Measurements from ENCODE around the gene ST7L.
"Not testable (repeated sequence)": the region's sequence is repeated elsewhere in the genome, so short reads cannot be mapped to it uniquely, and the experiment has no call there.

ST7L gene, protein sequence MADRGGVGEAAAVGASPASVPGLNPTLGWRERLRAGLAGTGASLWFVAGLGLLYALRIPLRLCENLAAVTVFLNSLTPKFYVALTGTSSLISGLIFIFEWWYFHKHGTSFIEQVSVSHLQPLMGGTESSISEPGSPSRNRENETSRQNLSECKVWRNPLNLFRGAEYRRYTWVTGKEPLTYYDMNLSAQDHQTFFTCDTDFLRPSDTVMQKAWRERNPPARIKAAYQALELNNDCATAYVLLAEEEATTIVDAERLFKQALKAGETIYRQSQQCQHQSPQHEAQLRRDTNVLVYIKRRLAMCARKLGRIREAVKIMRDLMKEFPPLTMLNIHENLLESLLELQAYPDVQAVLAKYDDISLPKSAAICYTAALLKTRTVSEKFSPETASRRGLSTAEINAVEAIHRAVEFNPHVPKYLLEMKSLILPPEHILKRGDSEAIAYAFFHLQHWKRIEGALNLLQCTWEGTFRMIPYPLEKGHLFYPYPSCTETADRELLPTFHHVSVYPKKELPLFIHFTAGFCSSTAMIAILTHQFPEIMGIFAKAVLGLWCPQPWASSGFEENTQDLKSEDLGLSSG

DNA sequence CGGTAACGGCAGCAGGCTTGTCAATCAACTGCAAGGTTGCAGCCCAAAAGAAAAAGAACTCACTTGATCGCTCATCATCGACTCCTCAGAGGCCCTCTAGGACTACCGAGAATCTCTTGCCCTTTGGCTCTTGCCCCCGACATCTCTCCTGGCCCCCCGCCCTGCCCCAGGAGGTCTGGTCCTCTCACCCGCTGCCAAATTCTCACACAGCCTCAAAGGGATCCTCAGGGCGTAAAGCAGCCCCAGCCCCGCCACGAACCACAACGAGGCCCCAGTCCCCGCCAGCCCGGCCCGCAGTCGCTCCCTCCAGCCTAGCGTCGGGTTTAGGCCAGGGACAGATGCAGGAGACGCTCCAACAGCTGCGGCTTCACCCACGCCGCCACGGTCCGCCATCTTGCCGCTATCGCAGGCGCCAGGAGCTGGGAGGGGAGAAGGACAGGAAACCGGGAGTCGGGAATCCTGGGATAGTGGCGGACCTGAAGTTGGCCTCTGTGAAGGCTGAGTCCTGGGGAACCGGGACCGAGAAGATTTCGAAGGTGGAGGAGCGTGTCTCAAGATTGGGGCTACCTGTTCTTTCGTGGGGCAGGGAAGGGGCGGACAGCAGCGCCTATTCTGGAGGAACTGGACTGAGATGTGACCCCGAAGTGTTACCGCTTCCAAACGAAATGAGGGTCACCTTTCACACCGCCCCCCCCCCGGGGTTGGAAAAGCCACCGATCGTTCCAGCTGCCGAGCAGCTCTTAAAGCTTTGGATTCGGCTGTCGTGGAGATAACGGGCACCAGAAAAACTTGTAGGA lies at the start of gene ST7L:
ST7L (minus strand) TSS at position 421 of the 797 bp plus-strand sequence; CDS start at position 393, 28 bp downstream.
- Histone ChIP-seq H3K4me3 (peak within 1 kb of the TSS; percentile 76 to 97 (median 88)), H3K9me3 (replicated peaks in 1 of 11) (no peaks in the 10 kb centered on the region), H3K27me3 (no peaks in the 10 kb centered on the region), H3K4me1 (peaks cover 29 to 45% (median 38%) of the 10 kb centered on the region in 10 experiments), H3K9ac (peak within 1 kb of the TSS; percentile 94 to 100 (median 98)), H3K36me3 (peaks cover 10 to 40% (median 25%) of the 10 kb centered on the region in 11 experiments; a peak in 20 of 22 replicates), H3K27ac (peak within 1 kb of the TSS; percentile 97 to 100 (median 99)), H3K4me2 (peak within 1 kb of the TSS; percentile 76 to 99 (median 93)), H4K20me1 (peaks cover 32 to 37% (median 37%) of the 10 kb centered on the region in 11 experiments)
- no peak for TF ChIP-seq Cebpa-rat (IDR thresholded peaks at IDR 0.05)

GRCh38 chr1:112666946-112667345 lies 48.0 kb upstream of the ST7L start:
- Histone ChIP-seq H3K4me2 (no peak overlapping the region), H3K4me3 (no peak overlapping the region), H3K9me3 (replicated peaks in 1 of 11) (no peaks in the 10 kb centered on the region), H3K27me3 (no peaks in the 10 kb centered on the region), H4K20me1 (peaks cover 0 to 99% (median 8%) of the 10 kb centered on the region in 11 experiments; a peak in 12 of 22 replicates), H3K9ac (no peak overlapping the region), H3K4me1 (peaks cover 0 to 4% (median 0%) of the 10 kb centered on the region in 10 experiments; a peak in 7 of 20 replicates), H3K27ac (no peak overlapping the region), H3K36me3 (peaks cover 98 to 100% (median 100%) of the 10 kb centered on the region in 11 experiments)
- no peak for TF ChIP-seq Cebpa-rat (IDR thresholded peaks at IDR 0.05)

DNA sequence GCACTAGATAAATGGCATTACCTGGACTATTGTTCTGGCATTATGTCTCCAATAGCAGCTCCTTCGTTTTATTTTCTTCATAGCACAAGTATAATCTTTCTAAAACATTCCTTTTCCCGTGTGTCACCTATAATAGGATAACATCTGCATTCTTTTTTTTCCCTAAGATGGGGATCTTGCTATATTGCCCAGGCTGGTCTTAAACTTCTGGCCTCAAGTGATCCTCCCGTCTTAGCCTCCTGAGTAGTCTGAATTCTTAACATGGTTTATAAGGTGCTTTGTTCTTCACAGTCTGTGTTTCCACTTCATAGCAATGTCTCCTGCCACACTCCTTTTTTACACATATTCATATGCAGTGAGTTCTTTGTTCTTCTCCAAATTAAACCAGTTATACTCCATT lies 46.9 kb upstream of the ST7L start:
- H3K36me3 ChIP-seq, result peaks cover 98 to 100% (median 100%) of the 10 kb centered on the region in 11 experiments
- H3K9me3 ChIP-seq (replicated peaks in 1 of 11), result no peaks in the 10 kb centered on the region
- H3K27ac ChIP-seq, result no peak overlapping the region
- H3K9ac ChIP-seq, result no peak overlapping the region
- no peaks in the 10 kb centered on the region for H3K27me3 ChIP-seq
- no peak overlapping the region for H3K4me2 ChIP-seq
- H3K4me1 ChIP-seq, result no peaks in the 10 kb centered on the region; a peak in 1 of 20 replicates
- no peak for TF ChIP-seq Cebpa-rat (IDR thresholded peaks at IDR 0.05)
- H3K4me3 ChIP-seq, result no peak overlapping the region
- peaks cover 0 to 99% (median 8%) of the 10 kb centered on the region in 11 experiments; a peak in 13 of 22 replicates for H4K20me1 ChIP-seq

- no peak for TF ChIP-seq Cebpa-rat (IDR thresholded peaks at IDR 0.05)
- Histone ChIP-seq H3K36me3 (peaks cover 92 to 100% (median 95%) of the 10 kb centered on the region in 11 experiments), H3K4me3 (no peak overlapping the region), H3K4me1 (no peaks in the 10 kb centered on the region), H3K4me2 (no peak overlapping the region), H3K9me3 (replicated peaks in 1 of 11) (no peaks in the 10 kb centered on the region; a peak in 1 of 22 replicates), H4K20me1 (peaks cover 35 to 100% (median 73%) of the 10 kb centered on the region in 11 experiments), H3K27ac (no peak overlapping the region), H3K9ac (no peak overlapping the region), H3K27me3 (no peaks in the 10 kb centered on the region)
Measured at GRCh38 chr1:112651205-112651604, 32.3 kb upstream of the ST7L start.

DNA sequence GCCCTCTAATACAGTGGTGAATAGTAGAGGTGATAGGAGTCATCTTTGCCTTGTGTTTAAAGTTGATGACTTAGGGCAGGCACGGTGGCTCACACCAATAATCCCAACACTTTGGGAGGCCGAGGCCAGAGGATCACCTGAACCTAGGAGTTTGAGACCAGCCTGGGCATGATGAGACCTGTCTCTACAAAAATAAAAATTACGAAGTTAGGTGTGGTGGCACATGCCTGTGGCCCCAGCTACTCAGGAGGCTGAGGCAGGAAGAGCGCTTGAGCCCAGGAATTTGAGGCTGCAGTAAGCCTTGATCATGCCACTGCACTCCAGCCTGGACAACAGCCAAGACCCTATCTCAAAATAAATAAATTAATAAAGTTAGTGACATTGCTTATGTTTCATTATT lies 27.3 kb upstream of the ST7L start:
- no peak for TF ChIP-seq Cebpa-rat (IDR thresholded peaks at IDR 0.05)
- no peak overlapping the region for H3K4me2 ChIP-seq
- H3K4me1 ChIP-seq, result no peaks in the 10 kb centered on the region; a peak in 1 of 20 replicates
- no peaks in the 10 kb centered on the region for H3K27me3 ChIP-seq
- H3K27ac ChIP-seq, result no peak overlapping the region
- H3K36me3 ChIP-seq, result peaks cover 82 to 100% (median 96%) of the 10 kb centered on the region in 11 experiments
- H4K20me1 ChIP-seq, result peaks cover 76 to 100% (median 98%) of the 10 kb centered on the region in 11 experiments
- H3K9me3 ChIP-seq (replicated peaks in 1 of 11), result peaks cover 0 to 7% (median 0%) of the 10 kb centered on the region in 11 experiments; a peak in 3 of 22 replicates
- no peak overlapping the region for H3K9ac ChIP-seq
- H3K4me3 ChIP-seq, result no peak overlapping the region

GRCh38 chr1:112643080-112643479 lies 24.1 kb upstream of the ST7L start:
- H3K4me2 ChIP-seq, result no peak overlapping the region
- no peaks in the 10 kb centered on the region for H3K27me3 ChIP-seq
- H3K9me3 ChIP-seq (replicated peaks in 1 of 11), result peaks cover 0 to 21% (median 8%) of the 10 kb centered on the region in 11 experiments; a peak in 12 of 22 replicates
- H3K27ac ChIP-seq, result no peak overlapping the region
- H3K4me1 ChIP-seq, result no peaks in the 10 kb centered on the region; a peak in 1 of 20 replicates
- no peak overlapping the region for H3K9ac ChIP-seq
- H3K36me3 ChIP-seq, result peaks cover 50 to 80% (median 75%) of the 10 kb centered on the region in 11 experiments
- TF ChIP-seq Cebpa-rat (IDR thresholded peaks at IDR 0.05), result no peak
- no peak overlapping the region for H3K4me3 ChIP-seq
- H4K20me1 ChIP-seq, result peaks cover 75 to 98% (median 90%) of the 10 kb centered on the region in 11 experiments

DNA sequence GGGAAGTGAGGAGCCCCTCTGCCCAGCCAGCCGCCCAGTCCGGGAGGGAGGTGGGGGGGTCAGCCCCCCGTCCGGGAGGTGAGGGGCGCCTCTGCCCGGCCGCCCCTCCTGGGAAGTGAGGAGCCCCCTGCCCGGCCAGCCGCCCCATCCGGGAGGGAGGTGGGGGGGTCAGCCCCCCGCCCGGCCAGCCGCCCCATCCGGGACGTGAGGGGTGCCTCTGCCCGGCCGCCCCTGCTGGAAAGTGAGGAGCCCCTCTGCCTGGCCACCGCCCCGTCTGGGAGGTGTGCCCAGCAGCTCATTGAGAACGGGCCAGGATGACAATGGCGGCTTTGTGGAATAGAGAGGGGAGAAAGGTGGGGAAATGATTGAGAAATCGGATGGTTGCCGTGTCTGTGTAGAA lies 21.5 kb upstream of the ST7L start:
- H3K4me3 ChIP-seq, H3K4me2 ChIP-seq, H3K27me3 ChIP-seq, H3K9ac ChIP-seq, H3K27ac ChIP-seq: not testable (repeated sequence)
- Histone ChIP-seq H3K36me3 (peaks cover 37 to 78% (median 65%) of the 10 kb centered on the region in 11 experiments), H3K9me3 (replicated peaks in 1 of 11) (peaks cover 0 to 30% (median 14%) of the 10 kb centered on the region in 11 experiments; a peak in 13 of 22 replicates), H3K4me1 (peaks cover 0 to 24% (median 13%) of the 10 kb centered on the region in 10 experiments; a peak in 14 of 20 replicates), H4K20me1 (peaks cover 82 to 98% (median 90%) of the 10 kb centered on the region in 11 experiments)

GRCh38 chr1:112638110-112638428 lies 19.1 kb upstream of the ST7L start:
- Histone ChIP-seq H4K20me1 (peaks cover 82 to 98% (median 90%) of the 10 kb centered on the region in 11 experiments), H3K36me3 (peaks cover 18 to 67% (median 51%) of the 10 kb centered on the region in 11 experiments; a peak in 20 of 22 replicates), H3K27ac (no peak overlapping the region), H3K4me2 (no peak overlapping the region), H3K9ac (no peak overlapping the region), H3K27me3 (no peaks in the 10 kb centered on the region), H3K9me3 (replicated peaks in 1 of 11) (peaks cover 0 to 34% (median 14%) of the 10 kb centered on the region in 11 experiments; a peak in 14 of 22 replicates), H3K4me3 (no peak overlapping the region), H3K4me1 (peaks cover 0 to 48% (median 17%) of the 10 kb centered on the region in 10 experiments; a peak in 14 of 20 replicates)
- TF ChIP-seq Cebpa-rat (IDR thresholded peaks at IDR 0.05), result no peak
